Gastroesophageal sphincter (tissue), 3 donors: ENCODE results near the gene GPC3.

Source experiments
- CTCF ChIP-seq, 4 experiments: fragments of 200-600 bp in 2 of 4; fragments of 450-650 bp in 2 of 4; sonication (generic) in 1 of 4; IDR thresholded peaks; one replicate each; pipeline ENCODE4 v1.5.1; 2017 to 2019; ENCODE audit warnings: antibody characterized with exemption in 4 of 4, mild to moderate bottlenecking in 2 of 4, moderate library complexity in 2 of 4
- EP300 ChIP-seq: sonication (generic); formaldehyde crosslinking; IDR thresholded peaks from one replicate; pipeline ENCODE4 v1.6.1; 2017; ENCODE audit warnings: antibody characterized with exemption, mild to moderate bottlenecking
- POLR2AphosphoS5 ChIP-seq: sonication (generic); formaldehyde crosslinking; IDR thresholded peaks from one replicate; pipeline ENCODE4 v1.6.1; 2017; ENCODE audit warnings: antibody characterized with exemption

GRCh38 chrX:133575501-133576136 lies 409.8 kb downstream of the GPC3 start:
- TF ChIP-seq CTCF (IDR thresholded peaks at IDR 0.05) (no peak), EP300 (no peak), POLR2AphosphoS5 (no peak)
